NCI-H345 (cell line): ENCODE data around the gene ARF4.
"Not testable (repeated sequence)": the region's sequence is repeated elsewhere in the genome, so short reads cannot be mapped to it uniquely, and the experiment has no call there.

ENCODE experiments used
- DNase-seq: peaks from one replicate; lab custom pipeline; 2025; lab: John Stamatoyannopoulos, UW

ARF4 gene

GRCh38 chr3:57597127-57597923 lies at the start of gene ARF4:
TSS of gene ARF4 (minus strand) at chr3:57597344. CDS start at chr3:57597140, 204 bp downstream.
- DNase-seq = peak; percentile 97

- no peak for DNase-seq
These were observed 49.6 kb upstream of the ARF4 start for GRCh38 chr3:57646723-57647122.

- DNase-seq = no peak
These were observed 47.6 kb upstream of the ARF4 start for GRCh38 chr3:57644740-57645139.

- no peak for DNase-seq
These were observed 40.2 kb upstream of the ARF4 start for GRCh38 chr3:57637391-57637790.

GRCh38 chr3:57634259-57634658 lies 37.1 kb upstream of the ARF4 start:
- not testable (repeated sequence) for DNase-seq

- DNase-seq = no peak
These were observed 30.8 kb upstream of the ARF4 start for GRCh38 chr3:57627976-57628375.

- DNase-seq = no peak
These were observed 27.7 kb upstream of the ARF4 start for GRCh38 chr3:57624801-57625200.

- DNase-seq = no peak
These were observed 25.2 kb upstream of the ARF4 start for GRCh38 chr3:57622362-57622761.

- no peak for DNase-seq
These were observed 20.6 kb upstream of the ARF4 start for GRCh38 chr3:57617739-57618138.

GRCh38 chr3:57616233-57616632 lies 19.1 kb upstream of the ARF4 start:
- DNase-seq = no peak

GRCh38 chr3:57611870-57612269 lies 14.7 kb upstream of the ARF4 start:
- DNase-seq = not testable (repeated sequence)

- DNase-seq = no peak
These were observed 8.5 kb upstream of the ARF4 start for GRCh38 chr3:57605683-57606082.

GRCh38 chr3:57604971-57605370 lies 7.8 kb upstream of the ARF4 start:
- no peak for DNase-seq

- no peak for DNase-seq
These were observed 3.1 kb upstream of the ARF4 start for GRCh38 chr3:57600195-57600594.

- DNase-seq = no peak
These were observed 1.7 kb upstream of the ARF4 start for GRCh38 chr3:57598765-57599360.

GRCh38 chr3:57596495-57597126 lies 533 bp downstream of the ARF4 start:
- DNase-seq = peak; percentile 2

- DNase-seq = no peak
These were observed 2.6 kb downstream of the ARF4 start for GRCh38 chr3:57594576-57594975.

GRCh38 chr3:57594144-57594543 lies 3.0 kb downstream of the ARF4 start:
- DNase-seq = no peak

- DNase-seq = no peak
These were observed 4.8 kb downstream of the ARF4 start for GRCh38 chr3:57592306-57592705.

GRCh38 chr3:57587905-57588304 lies 9.2 kb downstream of the ARF4 start:
- no peak for DNase-seq

- no peak for DNase-seq
These were observed 10.4 kb downstream of the ARF4 start for GRCh38 chr3:57586778-57587177.

- no peak for DNase-seq
These were observed 13.6 kb downstream of the ARF4 start for GRCh38 chr3:57583544-57583943.

- DNase-seq = peak; percentile 4
These were observed 14.5 kb downstream of the ARF4 start for GRCh38 chr3:57582474-57583168.
